SIG-M5 treated with dmso at 0.1 percent for 504 hours (cell line): ENCODE measurements around the gene PCDHGC3.

Experiments used
- DNase-seq: peaks from one replicate; lab custom pipeline; 2025; ENCODE audit not compliant: unreplicated experiment; lab: John Stamatoyannopoulos, UW

The PCDHGC3 gene

DNA sequence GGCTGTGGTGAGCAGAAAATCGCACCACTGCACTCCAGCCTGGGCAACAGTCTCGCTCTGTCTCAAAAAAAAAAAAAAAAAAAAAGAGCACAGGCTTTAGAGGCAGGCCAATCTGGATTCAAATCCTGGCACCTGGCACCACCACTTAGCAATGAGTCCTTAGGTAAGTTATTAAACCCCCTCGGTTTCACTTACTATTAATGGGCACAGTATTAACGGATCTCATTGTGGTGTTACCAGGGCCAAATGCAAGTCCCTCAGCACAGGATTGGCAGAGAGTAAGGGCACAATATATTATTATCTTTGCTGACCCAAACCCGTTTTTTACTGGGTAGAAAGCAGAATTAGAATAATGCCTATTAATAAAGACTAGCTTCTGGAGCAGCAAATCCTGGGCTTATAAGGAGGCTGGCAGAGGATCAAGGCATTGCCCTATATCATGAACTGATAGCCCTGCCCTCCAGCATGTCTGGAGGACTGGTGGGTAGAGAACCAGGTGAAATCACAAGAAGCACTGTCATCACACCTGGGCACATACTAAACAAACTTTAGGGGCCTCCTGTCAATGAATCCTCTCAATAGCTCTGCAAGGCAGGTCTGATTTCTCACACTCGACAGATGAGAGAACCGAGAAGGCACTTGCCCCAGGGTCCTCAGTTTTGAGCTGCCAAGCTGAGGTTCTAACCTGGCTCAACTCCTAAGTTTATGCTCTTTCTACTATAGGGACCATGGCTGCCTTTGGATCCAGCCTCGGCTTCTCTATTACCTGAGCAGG is 30.8 kb downstream of the PCDHGC3 start:
- DNase-seq, result no peak

DNA sequence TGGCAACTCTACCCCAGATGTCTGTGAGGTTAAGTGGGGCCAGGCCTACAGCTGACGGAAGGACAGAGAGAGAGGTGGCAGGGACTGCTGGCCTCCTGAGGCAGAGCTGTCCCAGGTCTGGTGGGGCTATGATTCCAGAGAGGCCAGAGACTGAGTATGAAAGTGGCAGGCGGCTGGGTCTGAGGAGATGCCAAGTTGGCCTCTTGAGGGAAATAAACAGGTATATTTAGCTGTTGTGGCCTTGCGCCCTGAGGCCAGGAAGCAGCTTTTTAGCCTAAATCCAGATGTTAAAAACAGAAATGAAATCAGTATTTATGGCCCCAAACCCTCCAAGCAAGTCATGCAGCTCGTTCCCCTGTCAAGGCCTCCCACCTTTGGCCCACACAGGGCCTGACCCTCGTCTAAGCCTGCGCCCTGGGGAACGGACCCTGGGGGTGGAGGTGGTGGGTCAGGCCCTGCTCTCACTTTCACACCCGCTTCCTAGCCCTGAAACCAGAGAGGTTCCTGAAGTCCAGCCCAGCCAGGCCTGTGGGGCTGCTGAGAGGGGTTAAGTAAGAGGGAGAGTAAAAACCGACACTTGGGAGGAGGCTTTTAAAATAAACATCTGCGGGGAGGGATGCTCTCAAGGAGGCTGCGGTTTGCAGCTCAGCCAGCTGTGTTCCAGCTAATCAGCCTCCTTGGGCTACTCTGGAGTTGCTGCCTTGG is 31.8 kb downstream of the PCDHGC3 start:
- DNase-seq, result peak; percentile 84

DNA sequence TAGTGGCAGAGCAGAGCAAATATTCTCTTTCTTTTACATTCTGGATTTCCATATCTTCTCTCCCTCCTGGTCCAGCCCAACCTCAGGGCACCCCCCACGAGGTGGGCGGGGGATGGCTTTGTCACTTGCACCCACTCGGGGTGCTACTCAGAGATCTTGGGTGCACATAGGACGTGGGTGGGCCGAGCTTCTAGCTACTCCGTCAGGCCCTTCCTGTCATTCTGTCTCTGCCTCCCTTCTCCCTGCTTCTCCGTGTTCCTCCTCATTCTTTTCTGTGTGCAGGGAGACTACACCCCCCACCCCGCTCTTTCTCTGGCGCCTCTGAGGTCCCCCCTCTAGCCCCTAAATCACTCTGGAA is 32.7 kb downstream of the PCDHGC3 start:
- peak; percentile 34 for DNase-seq

DNA sequence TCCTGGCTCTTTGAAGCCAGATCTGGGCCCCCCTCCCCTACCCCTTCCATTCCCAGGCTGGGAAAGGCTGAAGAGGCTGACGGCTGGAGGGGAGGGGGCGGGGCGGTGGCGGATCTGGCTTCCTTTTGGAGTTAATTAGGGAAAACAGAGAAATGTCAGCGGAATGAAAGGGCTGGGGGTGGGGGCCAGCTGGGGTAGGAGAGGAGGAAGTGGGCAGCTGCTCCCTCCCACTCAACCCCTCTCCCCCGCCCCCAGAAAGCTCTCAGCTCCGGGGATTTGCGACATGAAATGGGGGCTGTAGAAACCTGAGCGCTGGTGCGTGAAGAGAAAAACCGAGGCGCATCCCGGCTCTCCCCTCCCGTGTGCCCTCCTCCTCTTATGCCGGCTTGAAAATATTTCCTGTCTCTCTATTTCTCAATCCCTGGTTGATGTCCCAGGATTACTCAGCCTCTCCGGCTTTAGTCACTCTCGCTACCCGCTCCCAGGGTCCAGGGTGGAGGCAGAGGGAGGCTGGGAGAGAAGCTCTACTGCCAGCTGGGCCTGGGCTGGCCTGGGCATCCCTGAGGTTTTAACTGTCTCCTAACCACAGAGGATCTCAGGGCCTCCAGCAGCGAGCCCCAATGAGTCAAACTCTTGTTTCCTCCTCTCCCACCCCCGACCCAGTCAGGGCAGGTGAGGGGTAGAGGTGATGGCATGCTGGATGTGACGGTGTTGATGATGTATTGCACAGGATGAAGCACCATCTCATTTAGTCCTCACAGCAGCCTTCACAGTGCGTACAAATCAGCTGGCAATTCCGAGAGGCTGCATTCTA is 33.2 kb downstream of the PCDHGC3 start:
- DNase-seq, result peak; percentile 93

DNA sequence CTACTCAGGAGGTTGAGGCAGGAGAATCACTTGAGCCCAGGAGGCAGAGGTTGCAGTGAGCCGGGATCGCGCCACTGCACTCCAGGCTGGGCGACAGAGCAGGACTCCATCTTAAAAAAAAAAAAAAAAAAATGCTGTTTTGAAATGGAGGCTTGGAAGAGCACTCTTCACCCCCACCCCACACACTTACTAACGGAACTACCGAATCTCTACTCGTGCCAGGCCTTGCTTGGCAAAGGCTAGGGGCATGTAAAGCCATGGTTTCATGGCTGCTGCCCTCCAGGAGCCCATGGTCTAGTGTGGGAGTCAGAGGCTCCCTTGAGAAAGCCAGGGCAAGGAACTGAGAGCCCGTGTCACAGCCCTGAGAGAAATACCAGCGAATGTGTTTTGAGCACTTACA is 34.4 kb downstream of the PCDHGC3 start:
- no peak for DNase-seq

DNA sequence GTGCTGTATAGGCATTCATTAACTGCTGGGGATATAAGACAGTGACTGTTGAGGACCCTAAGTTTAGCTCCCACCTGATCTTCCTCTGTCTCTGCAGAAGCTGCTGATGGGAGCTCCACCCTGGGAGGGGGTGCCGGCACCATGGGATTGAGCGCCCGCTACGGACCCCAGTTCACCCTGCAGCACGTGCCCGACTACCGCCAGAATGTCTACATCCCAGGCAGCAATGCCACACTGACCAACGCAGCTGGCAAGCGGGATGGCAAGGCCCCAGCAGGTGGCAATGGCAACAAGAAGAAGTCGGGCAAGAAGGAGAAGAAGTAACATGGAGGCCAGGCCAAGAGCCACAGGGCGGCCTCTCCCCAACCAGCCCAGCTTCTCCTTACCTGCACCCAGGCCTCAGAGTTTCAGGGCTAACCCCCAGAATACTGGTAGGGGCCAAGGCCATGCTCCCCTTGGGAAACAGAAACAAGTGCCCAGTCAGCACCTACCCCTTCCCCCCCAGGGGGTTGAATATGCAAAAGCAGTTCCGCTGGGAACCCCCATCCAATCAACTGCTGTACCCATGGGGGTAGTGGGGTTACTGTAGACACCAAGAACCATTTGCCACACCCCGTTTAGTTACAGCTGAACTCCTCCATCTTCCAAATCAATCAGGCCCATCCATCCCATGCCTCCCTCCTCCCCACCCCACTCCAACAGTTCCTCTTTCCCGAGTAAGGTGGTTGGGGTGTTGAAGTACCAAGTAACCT is 35.3 kb downstream of the PCDHGC3 start:
- DNase-seq, result no peak

GRCh38 chr5:141511771-141512325 is 36.1 kb downstream of the PCDHGC3 start:
- DNase-seq, result no peak

- DNase-seq, result peak; percentile 19
Observed at GRCh38 chr5:141512390-141512910, 36.7 kb downstream of the PCDHGC3 start.

DNA sequence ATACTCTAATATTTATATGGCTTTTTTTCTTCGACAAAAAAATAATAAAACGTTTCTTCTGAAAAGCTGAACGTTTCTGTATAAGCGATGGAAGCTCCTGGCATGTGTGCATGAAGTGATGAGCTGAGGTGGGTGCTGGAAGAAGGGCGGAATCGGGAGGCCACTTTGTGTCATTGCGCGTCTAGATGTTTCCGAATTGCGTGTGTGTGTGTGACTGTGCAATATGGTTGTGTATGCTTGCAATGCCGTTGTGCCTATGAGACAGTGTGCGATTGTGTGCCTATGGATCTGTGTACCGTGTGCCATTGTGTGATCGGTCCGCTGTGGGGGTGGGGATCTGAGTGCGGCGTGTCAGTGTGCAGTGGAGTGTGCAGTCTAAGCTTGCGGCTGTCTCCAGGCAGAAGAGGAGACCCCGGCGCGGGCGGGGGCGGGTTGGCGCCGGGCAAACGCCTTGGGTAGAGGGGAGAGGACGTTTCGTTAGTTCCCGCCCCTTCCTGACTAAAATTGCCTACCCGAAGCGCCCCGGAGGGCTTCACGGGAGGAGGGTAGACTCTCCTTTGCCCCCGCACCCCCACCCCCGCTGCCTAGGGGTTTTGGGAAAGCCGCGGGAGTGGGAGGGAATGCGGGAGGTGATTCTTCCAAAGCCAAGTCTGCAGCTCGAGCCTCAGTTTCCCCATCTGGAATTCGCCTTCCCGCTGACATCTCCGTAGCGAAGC is 37.3 kb downstream of the PCDHGC3 start:
- no peak for DNase-seq

DNA sequence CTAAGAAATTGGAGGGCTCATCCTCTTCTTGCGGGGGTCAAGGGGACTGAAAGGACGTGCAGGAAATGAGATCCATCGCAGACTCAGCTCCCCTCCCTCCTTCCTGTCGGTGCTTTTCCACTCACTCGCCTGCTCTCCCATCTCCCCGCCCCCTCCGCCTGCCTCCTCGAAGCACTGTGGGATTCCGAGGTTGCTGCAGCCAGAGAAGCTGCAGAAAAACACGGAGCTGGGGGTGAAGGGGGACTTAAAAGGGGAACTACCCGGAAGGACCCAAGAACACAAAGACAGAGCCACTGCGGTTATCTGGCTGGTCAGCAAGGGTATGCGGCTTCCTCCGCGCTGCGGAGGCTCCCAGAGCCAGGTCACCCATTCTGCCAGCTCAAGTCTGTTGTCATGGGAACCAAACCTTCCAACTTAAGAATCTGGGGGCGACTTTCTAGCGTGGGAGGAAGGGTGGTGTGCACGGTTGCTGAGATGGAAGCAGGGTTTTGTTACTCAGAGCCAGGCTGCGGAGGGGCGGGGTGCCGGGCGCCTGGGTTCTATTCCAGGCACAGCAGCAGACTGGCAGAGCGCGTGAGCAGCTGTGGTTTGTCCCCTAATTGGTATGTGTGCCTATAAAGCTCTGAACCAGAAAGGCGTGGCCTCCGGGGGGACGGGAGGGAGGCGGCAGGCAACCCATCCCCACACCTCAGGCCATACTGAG is 38.0 kb downstream of the PCDHGC3 start:
- peak; percentile 47 for DNase-seq

- DNase-seq, result no peak
Observed at GRCh38 chr5:141514330-141515133, 38.8 kb downstream of the PCDHGC3 start.

DNA sequence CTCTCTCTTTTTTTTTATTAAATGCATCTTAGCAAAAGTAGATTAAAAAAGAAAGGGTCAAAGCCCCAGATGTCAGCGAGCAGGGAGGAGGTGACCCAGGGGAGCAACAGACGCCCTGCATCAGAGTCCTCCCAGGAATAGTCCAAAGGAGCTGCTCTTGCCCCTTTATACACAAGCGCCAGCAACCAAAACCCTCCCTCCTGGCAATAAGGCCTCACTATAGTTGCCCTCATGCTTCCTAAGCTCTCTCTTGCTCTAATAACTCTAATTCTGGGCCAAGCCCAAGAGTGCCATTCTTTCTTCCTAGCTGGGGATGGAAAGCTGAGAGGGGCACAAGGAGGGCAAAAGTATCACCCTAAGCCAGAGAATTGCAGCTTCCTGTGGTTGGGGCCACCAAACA is 39.4 kb downstream of the PCDHGC3 start:
- DNase-seq, result no peak

DNA sequence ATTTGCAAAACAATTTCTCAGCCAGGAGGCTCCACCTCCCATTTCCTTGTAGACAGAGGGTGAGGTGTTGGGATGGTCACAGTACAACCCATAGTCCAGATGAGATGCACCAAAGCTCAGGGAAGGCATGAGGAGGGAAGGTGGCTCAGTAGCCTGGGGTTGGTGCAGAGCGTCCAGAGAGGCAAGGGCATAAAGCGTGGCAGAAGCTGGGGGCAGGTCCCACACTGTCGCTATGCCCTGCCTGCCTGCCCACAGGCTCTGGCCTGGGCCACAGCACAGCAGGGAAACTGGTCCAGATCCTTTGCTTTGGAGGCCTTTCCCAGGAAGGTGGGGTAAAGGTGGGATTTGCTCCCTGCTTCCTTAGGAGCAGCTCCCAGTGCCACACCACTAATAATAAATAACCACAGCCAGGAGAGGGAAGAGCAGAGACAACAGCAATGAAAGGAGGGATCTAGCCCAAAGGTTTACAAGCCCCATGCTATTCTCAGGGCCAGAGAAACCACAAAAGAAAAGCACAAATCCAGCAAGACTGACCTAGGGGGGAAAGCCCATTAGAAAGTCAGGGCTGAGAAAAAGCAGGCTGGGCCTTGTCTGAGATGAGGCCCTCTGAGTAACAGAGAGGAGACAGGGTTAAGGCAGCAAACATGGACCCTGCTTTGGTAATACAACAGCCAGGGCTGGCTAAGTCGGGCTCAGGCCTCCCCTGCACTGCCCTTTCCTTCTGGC is 40.3 kb downstream of the PCDHGC3 start:
- no peak for DNase-seq

DNA sequence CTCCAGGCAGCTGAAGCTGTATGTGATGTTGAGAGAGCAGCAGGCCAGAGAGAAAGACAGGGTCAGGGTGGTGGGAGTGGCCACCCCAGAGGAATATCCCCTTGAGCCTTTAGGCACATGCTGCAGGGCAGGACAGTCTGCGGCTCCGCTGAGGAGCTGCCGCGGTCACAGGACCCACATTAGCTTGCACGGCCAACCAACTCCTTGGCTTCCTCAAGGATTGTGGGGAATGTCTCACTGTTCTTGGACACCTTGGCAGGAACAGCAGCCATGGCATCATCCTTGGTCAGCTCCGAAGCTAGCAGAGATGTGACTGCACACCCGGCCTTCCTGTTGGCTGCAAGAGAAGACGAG is 40.9 kb downstream of the PCDHGC3 start:
- no peak for DNase-seq

- no peak for DNase-seq
Observed at GRCh38 chr5:141517312-141517711, 41.5 kb downstream of the PCDHGC3 start.

DNA sequence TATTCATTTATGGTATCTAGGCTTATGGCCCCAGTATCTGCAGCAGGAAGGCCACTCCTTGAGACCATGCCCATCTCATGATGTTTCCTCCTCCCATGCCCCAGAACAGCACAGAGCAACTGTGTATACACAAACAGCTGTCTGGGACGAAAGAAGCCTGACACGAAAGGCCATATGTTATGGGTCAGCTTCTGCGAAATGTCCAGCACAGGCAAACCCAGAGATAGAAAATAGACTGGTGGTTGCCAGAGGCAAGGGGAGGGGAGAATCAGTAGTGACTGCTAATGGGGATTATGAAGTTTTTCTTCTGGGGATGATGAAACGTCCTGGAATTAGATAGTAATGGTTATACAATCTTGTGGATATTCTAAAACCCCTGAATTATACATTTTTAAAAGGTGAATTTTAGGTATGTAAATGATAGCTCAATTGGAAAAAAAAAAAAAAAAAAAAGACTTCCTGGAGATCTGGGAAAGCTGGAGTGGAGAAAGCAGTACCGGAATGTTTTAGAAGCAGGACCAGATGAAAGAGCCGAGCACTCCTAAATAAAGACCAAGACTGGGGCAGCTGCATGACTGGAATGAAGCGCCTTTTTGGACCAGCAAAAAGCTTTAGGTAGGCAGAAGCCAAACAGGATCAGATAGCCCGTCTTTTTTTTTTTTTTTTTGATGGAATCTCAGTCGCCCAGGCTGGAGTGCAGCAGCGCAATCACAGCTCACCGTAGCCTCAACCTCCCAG is 42.3 kb downstream of the PCDHGC3 start:
- DNase-seq, result no peak

- DNase-seq, result no peak
Observed at GRCh38 chr5:141518618-141519015, 42.9 kb downstream of the PCDHGC3 start.
